ENCODE measurements around the gene NXPE3.
"Not testable (repeated sequence)": the region's sequence is repeated elsewhere in the genome, so short reads cannot be mapped to it uniquely, and the experiment has no call there.

NXPE3 gene

GRCh38 chr3:101779047-101779821, at the start of gene NXPE3:
Gene NXPE3 (plus strand): TSS chr3:101779211. CDS start chr3:101785597, 6,386 bp downstream.
- ChIA-PET POLR2A (interaction anchor here (1.0 to 1.7 kb wide), 2 partner anchors 70 to 104 kb away, joined by 3 to 7 read pairs; partner anchors contain the start of gene NFKBIZ), CTCF (interaction anchor here (1.4 to 3.2 kb wide), 2 partner anchors 23 to 446 kb away, joined by 4 to 13 read pairs; no protein-coding TSS in a partner anchor)
- DNase-seq (ENCODE audit: low read depth, low spot score), result peak; percentile 14
- peak within 1 kb of the TSS; percentile 93 for H3K4me3 ChIP-seq (ENCODE audit: low read depth, low read length)
- no peak for TF ChIP-seq CTCF (IDR thresholded peaks at IDR 0.05; ENCODE audit: insufficient read depth, low read length, missing control alignments)

- no peak for DNase-seq (ENCODE audit: low read depth, low spot score)
- ChIA-PET CTCF (no interaction called here), POLR2A (no interaction called here)
- TF ChIP-seq CTCF (IDR thresholded peaks at IDR 0.05; ENCODE audit: insufficient read depth, low read length, missing control alignments), result no peak
- H3K4me3 ChIP-seq (ENCODE audit: low read depth, low read length), result no peak overlapping the region
These were observed 49.4 kb upstream of the NXPE3 start for GRCh38 chr3:101729586-101729985.

GRCh38 chr3:101730839-101731238, 48.2 kb upstream of the NXPE3 start:
- no peak overlapping the region for H3K4me3 ChIP-seq (ENCODE audit: low read depth, low read length)
- no peak for TF ChIP-seq CTCF (IDR thresholded peaks at IDR 0.05; ENCODE audit: insufficient read depth, low read length, missing control alignments)
- ChIA-PET CTCF (no interaction called here), POLR2A (no interaction called here)
- DNase-seq (ENCODE audit: low read depth, low spot score), result no peak

GRCh38 chr3:101732240-101732641, 46.8 kb upstream of the NXPE3 start:
- ChIA-PET CTCF (interaction anchor here (1.2 kb wide), 1 partner anchor 25 kb away, joined by 3 read pairs; no protein-coding TSS in a partner anchor), POLR2A (no interaction called here)
- no peak for DNase-seq (ENCODE audit: low read depth, low spot score)
- no peak for TF ChIP-seq CTCF (IDR thresholded peaks at IDR 0.05; ENCODE audit: insufficient read depth, low read length, missing control alignments)
- no peak overlapping the region for H3K4me3 ChIP-seq (ENCODE audit: low read depth, low read length)

- ChIA-PET POLR2A (no interaction called here), CTCF (no interaction called here)
- TF ChIP-seq CTCF (IDR thresholded peaks at IDR 0.05; ENCODE audit: insufficient read depth, low read length, missing control alignments), result no peak
- no peak for DNase-seq (ENCODE audit: low read depth, low spot score)
- H3K4me3 ChIP-seq (ENCODE audit: low read depth, low read length), result no peak overlapping the region
These were observed 43.2 kb upstream of the NXPE3 start for GRCh38 chr3:101735833-101736232.

- CTCF ChIA-PET, result interaction anchor here (1.0 kb wide), 1 partner anchor 22 kb away, joined by 3 read pairs; no protein-coding TSS in a partner anchor
- DNase-seq (ENCODE audit: low read depth, low spot score); POLR2A ChIA-PET; H3K4me3 ChIP-seq (ENCODE audit: low read depth, low read length): not testable (repeated sequence)
These were observed 37.1 kb upstream of the NXPE3 start for GRCh38 chr3:101741914-101742313.

GRCh38 chr3:101744811-101745210, 34.2 kb upstream of the NXPE3 start:
- DNase-seq (ENCODE audit: low read depth, low spot score), result no peak
- TF ChIP-seq CTCF (IDR thresholded peaks at IDR 0.05; ENCODE audit: insufficient read depth, low read length, missing control alignments), result no peak
- ChIA-PET POLR2A (no interaction called here), CTCF (no interaction called here)
- H3K4me3 ChIP-seq (ENCODE audit: low read depth, low read length), result no peak overlapping the region

- DNase-seq (ENCODE audit: low read depth, low spot score); POLR2A ChIA-PET; CTCF ChIA-PET; H3K4me3 ChIP-seq (ENCODE audit: low read depth, low read length): not testable (repeated sequence)
These were observed 33.1 kb upstream of the NXPE3 start for GRCh38 chr3:101745934-101746333.

- DNase-seq (ENCODE audit: low read depth, low spot score); POLR2A ChIA-PET; CTCF ChIA-PET; H3K4me3 ChIP-seq (ENCODE audit: low read depth, low read length): not testable (repeated sequence)
These were observed 25.5 kb upstream of the NXPE3 start for GRCh38 chr3:101753386-101754113.
